Panc1 (cell line): ENCODE measurements around the gene ERRFI1.

ENCODE experiments used
- POLR2AphosphoS5 ChIP-seq: IDR thresholded peaks from 2 replicates; pipeline ENCODE4 v1.6.1; 2012; ENCODE audit warnings: mild to moderate bottlenecking, low read depth, low read length, moderate library complexity
- SIN3A ChIP-seq: IDR thresholded peaks from 2 replicates; pipeline ENCODE4 v1.6.1; 2012; ENCODE audit warnings: low read depth, mild to moderate bottlenecking, low read length, moderate library complexity, borderline replicate concordance; ENCODE audit not compliant: insufficient read depth
- TCF7L2 ChIP-seq: IDR thresholded peaks from 2 replicates; pipeline ENCODE4 v1.6.1; 2011; ENCODE audit warnings: mild to moderate bottlenecking, low read depth, low read length, inconsistent platforms
- TF ChIP-seq, protein P1 (sequence below): fragments of 450-650 bp; IDR thresholded peaks from 2 replicates; pipeline ENCODE4 v1.5.1; 2017; ENCODE audit warnings: mild to moderate bottlenecking
- TF ChIP-seq, protein P2 (sequence below), 2 experiments: IDR thresholded peaks; 2 replicates each; pipeline ENCODE4 v1.6.1; 2011 to 2012; ENCODE audit warnings: low read depth in 2 of 2, control low read depth in 1 of 2, low read length in 1 of 2, mild to moderate bottlenecking in 1 of 2, moderate library complexity in 1 of 2; ENCODE audit not compliant: insufficient read depth in 1 of 2

DNA sequence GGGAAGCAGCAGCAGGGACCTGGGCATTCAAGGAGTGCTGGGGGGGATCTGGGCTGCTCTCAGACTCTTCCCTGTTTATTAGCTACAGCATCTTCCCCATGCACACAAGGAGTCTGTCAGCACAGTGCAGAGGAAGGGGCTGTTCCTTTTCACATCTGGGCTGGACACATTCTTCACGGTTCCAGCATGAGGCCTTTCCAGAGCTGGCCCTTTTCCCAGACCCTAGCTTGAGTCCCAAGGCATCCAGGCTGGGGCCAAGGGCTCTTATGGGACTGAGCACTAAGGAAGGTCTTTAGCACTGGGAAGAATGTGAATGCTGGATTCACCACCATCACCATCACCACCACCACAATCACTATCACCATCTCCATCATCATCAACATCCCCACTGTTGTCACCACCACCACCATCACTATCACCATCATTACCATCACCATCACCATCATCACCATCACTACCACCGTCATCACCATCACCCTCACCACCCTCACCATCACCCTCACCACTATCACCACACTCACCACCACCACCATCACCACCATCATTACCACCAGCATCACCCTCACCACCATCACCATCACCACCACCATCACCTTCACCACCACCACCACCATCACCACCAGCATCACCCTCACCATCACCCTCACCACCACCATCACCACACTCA is 36.2 kb downstream of the ERRFI1 start:
- TF ChIP-seq, protein P1, sequence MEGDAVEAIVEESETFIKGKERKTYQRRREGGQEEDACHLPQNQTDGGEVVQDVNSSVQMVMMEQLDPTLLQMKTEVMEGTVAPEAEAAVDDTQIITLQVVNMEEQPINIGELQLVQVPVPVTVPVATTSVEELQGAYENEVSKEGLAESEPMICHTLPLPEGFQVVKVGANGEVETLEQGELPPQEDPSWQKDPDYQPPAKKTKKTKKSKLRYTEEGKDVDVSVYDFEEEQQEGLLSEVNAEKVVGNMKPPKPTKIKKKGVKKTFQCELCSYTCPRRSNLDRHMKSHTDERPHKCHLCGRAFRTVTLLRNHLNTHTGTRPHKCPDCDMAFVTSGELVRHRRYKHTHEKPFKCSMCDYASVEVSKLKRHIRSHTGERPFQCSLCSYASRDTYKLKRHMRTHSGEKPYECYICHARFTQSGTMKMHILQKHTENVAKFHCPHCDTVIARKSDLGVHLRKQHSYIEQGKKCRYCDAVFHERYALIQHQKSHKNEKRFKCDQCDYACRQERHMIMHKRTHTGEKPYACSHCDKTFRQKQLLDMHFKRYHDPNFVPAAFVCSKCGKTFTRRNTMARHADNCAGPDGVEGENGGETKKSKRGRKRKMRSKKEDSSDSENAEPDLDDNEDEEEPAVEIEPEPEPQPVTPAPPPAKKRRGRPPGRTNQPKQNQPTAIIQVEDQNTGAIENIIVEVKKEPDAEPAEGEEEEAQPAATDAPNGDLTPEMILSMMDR, result no peak
- TF ChIP-seq, protein P2, sequence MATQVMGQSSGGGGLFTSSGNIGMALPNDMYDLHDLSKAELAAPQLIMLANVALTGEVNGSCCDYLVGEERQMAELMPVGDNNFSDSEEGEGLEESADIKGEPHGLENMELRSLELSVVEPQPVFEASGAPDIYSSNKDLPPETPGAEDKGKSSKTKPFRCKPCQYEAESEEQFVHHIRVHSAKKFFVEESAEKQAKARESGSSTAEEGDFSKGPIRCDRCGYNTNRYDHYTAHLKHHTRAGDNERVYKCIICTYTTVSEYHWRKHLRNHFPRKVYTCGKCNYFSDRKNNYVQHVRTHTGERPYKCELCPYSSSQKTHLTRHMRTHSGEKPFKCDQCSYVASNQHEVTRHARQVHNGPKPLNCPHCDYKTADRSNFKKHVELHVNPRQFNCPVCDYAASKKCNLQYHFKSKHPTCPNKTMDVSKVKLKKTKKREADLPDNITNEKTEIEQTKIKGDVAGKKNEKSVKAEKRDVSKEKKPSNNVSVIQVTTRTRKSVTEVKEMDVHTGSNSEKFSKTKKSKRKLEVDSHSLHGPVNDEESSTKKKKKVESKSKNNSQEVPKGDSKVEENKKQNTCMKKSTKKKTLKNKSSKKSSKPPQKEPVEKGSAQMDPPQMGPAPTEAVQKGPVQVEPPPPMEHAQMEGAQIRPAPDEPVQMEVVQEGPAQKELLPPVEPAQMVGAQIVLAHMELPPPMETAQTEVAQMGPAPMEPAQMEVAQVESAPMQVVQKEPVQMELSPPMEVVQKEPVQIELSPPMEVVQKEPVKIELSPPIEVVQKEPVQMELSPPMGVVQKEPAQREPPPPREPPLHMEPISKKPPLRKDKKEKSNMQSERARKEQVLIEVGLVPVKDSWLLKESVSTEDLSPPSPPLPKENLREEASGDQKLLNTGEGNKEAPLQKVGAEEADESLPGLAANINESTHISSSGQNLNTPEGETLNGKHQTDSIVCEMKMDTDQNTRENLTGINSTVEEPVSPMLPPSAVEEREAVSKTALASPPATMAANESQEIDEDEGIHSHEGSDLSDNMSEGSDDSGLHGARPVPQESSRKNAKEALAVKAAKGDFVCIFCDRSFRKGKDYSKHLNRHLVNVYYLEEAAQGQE (IDR thresholded peaks at IDR 0.05; ENCODE audit: insufficient read depth in 1 of 2, low read depth in 2 of 2, low read length in 1 of 2), result no peak
- TF ChIP-seq POLR2AphosphoS5, result no peak
- no peak for TF ChIP-seq SIN3A
- no peak for TF ChIP-seq TCF7L2
